Measurements from ENCODE around the gene ANO8. TPM values are rescaled to one million over a fixed set of nuclear protein-coding genes. Genes with fewer than 3 reads are reported as not detected.

Gene ANO8
- total and polyA plus RNA-seq, 2 of the 13 experiments (the other 11 are each of a cell fraction or from before 2014, with no cell fraction given) = 1.8 to 3.5 TPM

DNA sequence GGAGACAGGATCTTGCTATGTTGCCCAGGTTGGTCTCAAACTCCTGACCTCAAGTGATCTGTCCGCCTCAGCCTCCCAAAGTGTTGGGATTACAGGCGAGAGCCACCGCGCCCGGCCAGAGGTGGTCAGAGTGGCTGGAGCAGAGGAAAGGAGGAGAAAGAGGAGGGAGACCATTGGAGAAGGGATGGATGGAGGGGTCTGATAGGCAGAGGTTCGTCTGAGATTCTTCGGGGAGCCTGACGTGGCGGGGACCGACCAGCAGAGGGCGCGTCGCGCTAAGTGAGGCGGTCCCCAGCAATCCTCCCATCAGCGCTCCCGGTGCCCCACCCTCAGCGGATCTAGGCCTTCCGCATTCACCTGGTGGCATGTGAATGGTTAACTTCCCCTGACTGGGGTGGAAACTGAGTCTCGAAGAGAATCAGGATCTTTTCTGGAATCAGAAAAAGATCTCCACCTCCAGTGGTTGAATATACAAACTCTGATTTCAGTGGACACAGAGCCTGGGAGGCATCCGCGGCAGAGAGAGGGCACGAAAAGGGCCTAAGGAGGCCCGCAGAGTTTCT lies 11.5 kb upstream of the ANO8 start (continued):
- TF ChIP-seq, protein P1, sequence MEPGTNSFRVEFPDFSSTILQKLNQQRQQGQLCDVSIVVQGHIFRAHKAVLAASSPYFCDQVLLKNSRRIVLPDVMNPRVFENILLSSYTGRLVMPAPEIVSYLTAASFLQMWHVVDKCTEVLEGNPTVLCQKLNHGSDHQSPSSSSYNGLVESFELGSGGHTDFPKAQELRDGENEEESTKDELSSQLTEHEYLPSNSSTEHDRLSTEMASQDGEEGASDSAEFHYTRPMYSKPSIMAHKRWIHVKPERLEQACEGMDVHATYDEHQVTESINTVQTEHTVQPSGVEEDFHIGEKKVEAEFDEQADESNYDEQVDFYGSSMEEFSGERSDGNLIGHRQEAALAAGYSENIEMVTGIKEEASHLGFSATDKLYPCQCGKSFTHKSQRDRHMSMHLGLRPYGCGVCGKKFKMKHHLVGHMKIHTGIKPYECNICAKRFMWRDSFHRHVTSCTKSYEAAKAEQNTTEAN (CRISPR knock-in tag; conservative IDR thresholded peaks at IDR 0.05) = no peak
- no peak for TF ChIP-seq ZFYVE20 (CRISPR knock-in tag; IDR thresholded peaks at IDR 0.05; ENCODE audit: borderline replicate concordance, low read depth)

DNA sequence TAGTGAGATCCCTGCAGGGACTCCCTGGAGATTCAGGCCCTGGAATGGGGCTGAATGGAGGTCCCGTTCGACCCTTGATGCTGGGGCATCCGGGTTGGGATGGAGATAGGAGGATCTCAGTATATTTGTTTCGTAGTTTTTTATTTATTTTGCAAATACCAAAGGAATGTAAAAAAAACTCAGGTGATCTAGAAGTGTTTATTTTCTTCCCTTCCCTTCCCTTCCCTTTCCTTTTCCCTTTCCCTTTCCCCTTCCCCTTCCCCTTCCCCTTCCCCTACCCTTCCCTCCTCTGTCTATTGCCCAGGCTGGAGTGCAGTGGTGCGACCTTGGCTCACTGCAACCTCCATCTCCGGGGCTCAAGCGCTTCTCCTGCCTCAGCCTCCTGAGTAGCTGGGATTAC lies 7.2 kb upstream of the ANO8 start:
- intact Hi-C loops (cut with micrococcal nuclease; ENCODE audit: unreplicated experiment) = loop anchor here (10.0 kb wide), 1 partner anchor 123 kb away; the partner anchor contains the start of gene NXNL1
- in situ Hi-C loops (cut with HindIII; ENCODE audit: extremely low pct_ligation_motif_present, low pct_unique_long_range_greater_than_20kb) = no loop called here
- no TSS peak for BruUV-seq (replicated peaks)
- FAIRE-seq (no peak), DNase-seq (ENCODE audit: low spot score) (no peak), ATAC-seq (no peak)
- Histone ChIP-seq H3K79me2 (ENCODE audit: insufficient read depth, low read length) (peaks cover 7% of the 10 kb centered on the region), H3K36me3 (replicated peaks in 1 of 2; ENCODE audit: control insufficient read depth in 1 of 2, insufficient read depth in 2 of 2, low read length in 2 of 2) (peaks cover 1 to 9% of the 10 kb centered on the region in 2 experiments; a peak in 1 of 5 replicates), H4K20me1 (ENCODE audit: insufficient read depth, low read length) (no peaks in the 10 kb centered on the region), H3K27ac (ENCODE audit: extremely low read length, insufficient read depth, low read length) (peak overlapping the region; percentile 66), H3K9ac (ENCODE audit: insufficient read depth, low read depth, low read length) (no peak overlapping the region), H3K4me2 (ENCODE audit: low read depth, low read length) (no peak overlapping the region), H3K4me3 (replicated peaks in 1 of 3; ENCODE audit: insufficient read depth in 1 of 3, low read depth in 2 of 3, low read length in 3 of 3) (no peak overlapping the region), H3K4me1 (ENCODE audit: insufficient read depth, low read length) (peaks cover 43% of the 10 kb centered on the region), H2AFZ (ENCODE audit: low read length) (no peak overlapping the region), H3K27me3 (ENCODE audit: control insufficient read depth in 1 of 2, insufficient read depth in 2 of 2, low read length in 2 of 2) (no peaks in the 10 kb centered on the region; a peak in 1 of 5 replicates), H3K9me3 (ENCODE audit: low read length) (no peaks in the 10 kb centered on the region)
- 88% methylated on average over 7 of the region's 7 CpGs for WGBS (ENCODE audit: low lambda C conversion rate)
- CTCF ChIA-PET (ENCODE audit: low intra/inter-chr PET ratio, low total read pairs) = no interaction called here
- POLR2A ChIA-PET = no interaction called here
- TF ChIP-seq RFX5 (IDR thresholded peaks at IDR 0.05; ENCODE audit: low read depth, low read length) (no peak), JUND (CRISPR knock-in tag; IDR thresholded peaks at IDR 0.05) (no peak), KDM5B (CRISPR knock-in tag; IDR thresholded peaks at IDR 0.05; ENCODE audit: borderline replicate concordance) (no peak), POLR2G (IDR thresholded peaks at IDR 0.05; ENCODE audit: low read depth, low read length) (0 out of 2 replicates have a peak, but pooled peaks have one; percentile 1), HNRNPK (IDR thresholded peaks at IDR 0.05; ENCODE audit: low read depth, low read length, poor library complexity, severe bottlenecking) (peak; percentile 88), EEA1 (CRISPR knock-in tag; IDR thresholded peaks at IDR 0.05; ENCODE audit: borderline replicate concordance) (no peak), ZIK1 (CRISPR knock-in tag; IDR thresholded peaks at IDR 0.05; ENCODE audit: borderline replicate concordance, low read depth) (no peak), ATF7-NPFF (CRISPR knock-in tag; IDR thresholded peaks at IDR 0.05; ENCODE audit: low read depth) (no peak), PCBP1 (IDR thresholded peaks at IDR 0.05; ENCODE audit: borderline replicate concordance, low read depth, low read length) (0 out of 2 replicates have a peak, but pooled peaks have one; percentile 26), ZBTB38 (CRISPR knock-in tag; IDR thresholded peaks at IDR 0.05) (no peak), RBM22 (optimal IDR thresholded peaks at IDR 0.05; ENCODE audit: low read length) (no peak), SMARCE1 (IDR thresholded peaks at IDR 0.05; ENCODE audit: borderline replicate concordance) (no peak), ESRRA (CRISPR knock-in tag; IDR thresholded peaks at IDR 0.05; ENCODE audit: low read depth) (no peak)
- TF ChIP-seq, protein P2, sequence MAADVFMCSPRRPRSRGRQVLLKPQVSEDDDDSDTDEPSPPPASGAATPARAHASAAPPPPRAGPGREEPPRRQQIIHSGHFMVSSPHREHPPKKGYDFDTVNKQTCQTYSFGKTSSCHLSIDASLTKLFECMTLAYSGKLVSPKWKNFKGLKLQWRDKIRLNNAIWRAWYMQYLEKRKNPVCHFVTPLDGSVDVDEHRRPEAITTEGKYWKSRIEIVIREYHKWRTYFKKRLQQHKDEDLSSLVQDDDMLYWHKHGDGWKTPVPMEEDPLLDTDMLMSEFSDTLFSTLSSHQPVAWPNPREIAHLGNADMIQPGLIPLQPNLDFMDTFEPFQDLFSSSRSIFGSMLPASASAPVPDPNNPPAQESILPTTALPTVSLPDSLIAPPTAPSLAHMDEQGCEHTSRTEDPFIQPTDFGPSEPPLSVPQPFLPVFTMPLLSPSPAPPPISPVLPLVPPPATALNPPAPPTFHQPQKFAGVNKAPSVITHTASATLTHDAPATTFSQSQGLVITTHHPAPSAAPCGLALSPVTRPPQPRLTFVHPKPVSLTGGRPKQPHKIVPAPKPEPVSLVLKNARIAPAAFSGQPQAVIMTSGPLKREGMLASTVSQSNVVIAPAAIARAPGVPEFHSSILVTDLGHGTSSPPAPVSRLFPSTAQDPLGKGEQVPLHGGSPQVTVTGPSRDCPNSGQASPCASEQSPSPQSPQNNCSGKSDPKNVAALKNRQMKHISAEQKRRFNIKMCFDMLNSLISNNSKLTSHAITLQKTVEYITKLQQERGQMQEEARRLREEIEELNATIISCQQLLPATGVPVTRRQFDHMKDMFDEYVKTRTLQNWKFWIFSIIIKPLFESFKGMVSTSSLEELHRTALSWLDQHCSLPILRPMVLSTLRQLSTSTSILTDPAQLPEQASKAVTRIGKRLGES (CRISPR knock-in tag; IDR thresholded peaks at IDR 0.05; ENCODE audit: borderline replicate concordance) = no peak
- TF ChIP-seq, protein P3, sequence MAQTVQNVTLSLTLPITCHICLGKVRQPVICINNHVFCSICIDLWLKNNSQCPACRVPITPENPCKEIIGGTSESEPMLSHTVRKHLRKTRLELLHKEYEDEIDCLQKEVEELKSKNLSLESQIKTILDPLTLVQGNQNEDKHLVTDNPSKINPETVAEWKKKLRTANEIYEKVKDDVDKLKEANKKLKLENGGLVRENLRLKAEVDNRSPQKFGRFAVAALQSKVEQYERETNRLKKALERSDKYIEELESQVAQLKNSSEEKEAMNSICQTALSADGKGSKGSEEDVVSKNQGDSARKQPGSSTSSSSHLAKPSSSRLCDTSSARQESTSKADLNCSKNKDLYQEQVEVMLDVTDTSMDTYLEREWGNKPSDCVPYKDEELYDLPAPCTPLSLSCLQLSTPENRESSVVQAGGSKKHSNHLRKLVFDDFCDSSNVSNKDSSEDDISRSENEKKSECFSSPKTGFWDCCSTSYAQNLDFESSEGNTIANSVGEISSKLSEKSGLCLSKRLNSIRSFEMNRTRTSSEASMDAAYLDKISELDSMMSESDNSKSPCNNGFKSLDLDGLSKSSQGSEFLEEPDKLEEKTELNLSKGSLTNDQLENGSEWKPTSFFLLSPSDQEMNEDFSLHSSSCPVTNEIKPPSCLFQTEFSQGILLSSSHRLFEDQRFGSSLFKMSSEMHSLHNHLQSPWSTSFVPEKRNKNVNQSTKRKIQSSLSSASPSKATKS (CRISPR knock-in tag; IDR thresholded peaks at IDR 0.05) = no peak
